Upper lobe of left lung (tissue), 6 donors: ENCODE measurements around the gene UBE3D. TPM values are rescaled to one million over a fixed set of nuclear protein-coding genes. Genes with fewer than 3 reads are reported as not detected.

Source experiments
- ATAC-seq, 2 donors: fragments of 200-7000 bp; cut with Tn5 transposase; one replicate each; pipeline ENCODE4 v1.9.1; 2022; ENCODE audit warnings: mild to moderate bottlenecking in 2 of 2, moderate library complexity in 2 of 2; ENCODE audit not compliant: low FRiP score in 2 of 2
- DNase-seq, 2 donors: peaks; one replicate each; pipeline ENCODE4 v3.0.0-alpha.2; 2019 to 2020
- H3K27ac ChIP-seq, 4 donors: fragments of 200-600 bp; sonication (generic); one replicate each; pipeline ENCODE4 v1.5.1; 2016 to 2019
- H3K27me3 ChIP-seq, 4 donors: fragments of 200-600 bp; sonication (generic); one replicate each; pipeline ENCODE4 v1.5.1; 2017 to 2019
- H3K36me3 ChIP-seq, 4 donors: fragments of 200-600 bp; sonication (generic); one replicate each; pipeline ENCODE4 v1.5.1; 2016 to 2019
- H3K4me1 ChIP-seq, 4 donors: fragments of 200-600 bp; sonication (generic); one replicate each; pipeline ENCODE4 v1.5.1; 2018 to 2019
- H3K4me3 ChIP-seq, 4 donors: fragments of 200-600 bp; sonication (generic); one replicate each; pipeline ENCODE4 v1.5.1; 2017 to 2019; ENCODE audit warnings: mild to moderate bottlenecking in 2 of 4, moderate library complexity in 1 of 4
- H3K9me3 ChIP-seq, 4 donors: fragments of 200-600 bp; sonication (generic); one replicate each; pipeline ENCODE4 v1.5.1; 2018 to 2019
- CTCF ChIP-seq, 6 experiments: fragments of 450-650 bp in 4 of 6; fragments of 200-600 bp in 2 of 6; sonication (generic) in 2 of 6; IDR thresholded peaks; one replicate each; pipeline ENCODE4 v1.5.1; 2016 to 2019; ENCODE audit warnings: antibody characterized with exemption in 6 of 6
- EP300 ChIP-seq, 4 donors: sonication (generic); formaldehyde crosslinking; IDR thresholded peaks; one replicate each; pipeline ENCODE4 v1.5.1; 2017; ENCODE audit warnings: antibody characterized with exemption in 4 of 4, control low read depth in 2 of 4
- POLR2A ChIP-seq, 4 donors: fragments of 450-650 bp; IDR thresholded peaks; one replicate each; pipeline ENCODE4 v1.5.1; 2016 to 2017; ENCODE audit warnings: antibody characterized with exemption in 4 of 4, mild to moderate bottlenecking in 2 of 4
- POLR2AphosphoS5 ChIP-seq, 2 donors: sonication (generic); formaldehyde crosslinking; IDR thresholded peaks; one replicate each; pipeline ENCODE4 v1.5.1; 2017; ENCODE audit warnings: antibody characterized with exemption in 2 of 2
- WGBS, 2 donors: methylation state at CpG; one replicate each; pipeline ENCODE4 v1.1.5; 2017 to 2018; 5-methylcytosine and 5-hydroxymethylcytosine counted together
- total RNA-seq, 6 donors: library from RNA; depleted of rRNA in 4 of 6; stranded (reverse); fragments of >200 nt in 4 of 6; gene quantifications; one replicate each; pipeline versions ENCODE4 v1.1.0 to v1.2.1, GENCODE V29; 2016 to 2021
- donor health status: DM: no; HTN: no; CAD: no; lungs with moderate emphysema.
- donor health status: DM: no; HTN: yes; CAD: no; lungs with severe emphysema.

UBE3D gene
- total RNA-seq, 6 donors from 2014 or later: 4.0 to 20.7 (median 8.7) TPM

GRCh38 chr6:82909551-82909950 is 156.1 kb downstream of the UBE3D start:
- no peak for TF ChIP-seq CTCF (IDR thresholded peaks at IDR 0.05)
- TF ChIP-seq EP300 (IDR thresholded peaks at IDR 0.05): no peak
- no peak for TF ChIP-seq POLR2A (IDR thresholded peaks at IDR 0.05)
- no peak for TF ChIP-seq POLR2AphosphoS5 (IDR thresholded peaks at IDR 0.05)
- 91 to 93% methylated on average over 3 of the region's 3 CpGs for WGBS, 2 donors
- no peak overlapping the region for H3K27ac ChIP-seq
- H3K9me3 ChIP-seq: no peaks in the 10 kb centered on the region
- H3K4me1 ChIP-seq: no peaks in the 10 kb centered on the region
- no peak overlapping the region for H3K4me3 ChIP-seq
- no peaks in the 10 kb centered on the region for H3K27me3 ChIP-seq
- DNase-seq: no peak
- no peaks in the 10 kb centered on the region for H3K36me3 ChIP-seq
- ATAC-seq: no peak

DNA sequence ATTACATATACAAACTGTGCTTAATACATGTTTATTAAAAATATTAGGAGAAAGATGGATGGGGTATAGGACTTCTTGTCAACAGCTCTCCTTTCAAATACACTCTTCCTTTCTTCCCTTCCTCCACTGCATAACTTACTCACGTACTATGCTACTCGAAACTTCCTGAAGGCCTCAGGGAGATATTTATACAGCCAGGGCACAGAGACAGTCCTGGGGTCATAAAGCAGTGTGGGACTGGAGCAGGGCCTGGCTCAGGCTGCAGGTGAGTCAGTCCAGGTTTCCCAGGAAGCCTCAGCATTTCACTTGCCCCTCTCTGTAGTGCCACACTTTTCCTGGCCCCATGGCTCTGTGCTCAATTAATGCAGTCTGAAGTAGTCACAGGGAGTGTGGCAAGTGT is 157.0 kb downstream of the UBE3D start:
- ATAC-seq: no peak
- TF ChIP-seq CTCF (IDR thresholded peaks at IDR 0.05) (no peak), EP300 (IDR thresholded peaks at IDR 0.05) (no peak), POLR2AphosphoS5 (IDR thresholded peaks at IDR 0.05) (no peak)

GRCh38 chr6:82906951-82907350 is 158.7 kb downstream of the UBE3D start:
- no peak for TF ChIP-seq POLR2A (IDR thresholded peaks at IDR 0.05)
- no peak for TF ChIP-seq CTCF (IDR thresholded peaks at IDR 0.05)
- no peak for TF ChIP-seq POLR2AphosphoS5 (IDR thresholded peaks at IDR 0.05)
- no peak for TF ChIP-seq EP300 (IDR thresholded peaks at IDR 0.05)
- no peak overlapping the region for H3K4me3 ChIP-seq
- H3K9me3 ChIP-seq: no peaks in the 10 kb centered on the region
- 45 to 57% methylated on average over 1 of the region's 1 CpG for WGBS, 2 donors
- ATAC-seq (no peak), DNase-seq (no peak)
- H3K27me3 ChIP-seq: no peaks in the 10 kb centered on the region
- H3K4me1 ChIP-seq: no peaks in the 10 kb centered on the region
- no peaks in the 10 kb centered on the region for H3K36me3 ChIP-seq
- H3K27ac ChIP-seq: no peak overlapping the region

More for the DNA sequence above, 157.0 kb downstream of the UBE3D start:
- H3K27ac ChIP-seq: no peak overlapping the region
- no peaks in the 10 kb centered on the region for H3K36me3 ChIP-seq
- no peak for DNase-seq
- no peaks in the 10 kb centered on the region for H3K4me1 ChIP-seq
- H3K9me3 ChIP-seq: no peaks in the 10 kb centered on the region
- WGBS, 2 donors: 61 to 78% methylated on average over 2 of the region's 2 CpGs
- H3K27me3 ChIP-seq: no peaks in the 10 kb centered on the region
- no peak overlapping the region for H3K4me3 ChIP-seq

- H3K4me3 ChIP-seq: no peak overlapping the region
- no peaks in the 10 kb centered on the region for H3K36me3 ChIP-seq
- TF ChIP-seq POLR2A (IDR thresholded peaks at IDR 0.05) (no peak), POLR2AphosphoS5 (IDR thresholded peaks at IDR 0.05) (no peak), EP300 (IDR thresholded peaks at IDR 0.05) (no peak), CTCF (IDR thresholded peaks at IDR 0.05) (no peak)
- ATAC-seq: no peak
- no peak overlapping the region for H3K27ac ChIP-seq
- no peak for DNase-seq
- H3K27me3 ChIP-seq: no peaks in the 10 kb centered on the region
- no peaks in the 10 kb centered on the region for H3K4me1 ChIP-seq
- H3K9me3 ChIP-seq: no peaks in the 10 kb centered on the region
These were observed 159.2 kb downstream of the UBE3D start for GRCh38 chr6:82906489-82906888.

GRCh38 chr6:82904860-82905259 is 160.8 kb downstream of the UBE3D start:
- Histone ChIP-seq H3K4me3 (no peak overlapping the region), H3K4me1 (no peaks in the 10 kb centered on the region), H3K9me3 (no peaks in the 10 kb centered on the region), H3K27me3 (no peaks in the 10 kb centered on the region), H3K27ac (no peak overlapping the region), H3K36me3 (no peaks in the 10 kb centered on the region)
- DNase-seq (no peak), ATAC-seq (no peak)
- WGBS, 2 donors: 90 to 95% methylated on average over 1 of the region's 1 CpG
- TF ChIP-seq CTCF (IDR thresholded peaks at IDR 0.05) (no peak), EP300 (IDR thresholded peaks at IDR 0.05) (no peak), POLR2AphosphoS5 (IDR thresholded peaks at IDR 0.05) (no peak), POLR2A (IDR thresholded peaks at IDR 0.05) (no peak)
